MM.1S (cell line): Measurements from ENCODE around the gene MTX1.

Experiments
- DNase-seq: peaks from one replicate; pipeline ENCODE4 v3.0.0-alpha.2; 2015
- H2AFZ ChIP-seq: fragments of 300-600 bp; sonication (generic); 2 replicates; pipeline ENCODE4 v1.6.0; 2016; ENCODE audit warnings: antibody characterized with exemption, low read length
- H3F3A ChIP-seq: fragments of 300-600 bp; sonication (generic); 2 replicates; pipeline ENCODE4 v1.6.1; 2016; ENCODE audit warnings: mild to moderate bottlenecking, antibody characterized with exemption, low read length, moderate library complexity, mixed read lengths; ENCODE audit not compliant: insufficient read depth
- H3K27ac ChIP-seq: fragments of 300-600 bp; sonication (generic); 2 replicates; pipeline ENCODE4 v1.5.1; 2016; ENCODE audit warnings: mild to moderate bottlenecking, low read length
- H3K27me3 ChIP-seq: fragments of 300-600 bp; sonication (generic); replicated peaks from 2 replicates; pipeline ENCODE4 v1.6.0; 2016; ENCODE audit warnings: low read length; ENCODE audit not compliant: insufficient read depth
- H3K36me3 ChIP-seq: fragments of 300-600 bp; sonication (generic); replicated peaks from 2 replicates; pipeline ENCODE4 v1.6.1; 2016; ENCODE audit warnings: mild to moderate bottlenecking, low read length, mixed read lengths; ENCODE audit not compliant: insufficient read depth
- H3K4me1 ChIP-seq: fragments of 300-600 bp; sonication (generic); 2 replicates; pipeline ENCODE4 v1.6.1; 2016; ENCODE audit warnings: low read length, mixed read lengths
- H3K4me2 ChIP-seq: fragments of 300-600 bp; sonication (generic); 2 replicates; pipeline ENCODE4 v1.6.0; 2016; ENCODE audit warnings: low read depth, low read length
- H3K4me3 ChIP-seq: fragments of 300-600 bp; sonication (generic); 2 replicates; pipeline ENCODE4 v1.5.1; 2016; ENCODE audit warnings: low read length, mixed read lengths
- H3K79me2 ChIP-seq: fragments of 300-600 bp; sonication (generic); 2 replicates; pipeline ENCODE4 v1.6.1; 2016; ENCODE audit warnings: mixed run types, low read length, mixed read lengths
- H3K9ac ChIP-seq: fragments of 300-600 bp; sonication (generic); 2 replicates; pipeline ENCODE4 v1.6.1; 2016; ENCODE audit warnings: low read length, mixed read lengths
- H3K9me2 ChIP-seq: fragments of 300-600 bp; sonication (generic); replicated peaks from 2 replicates; pipeline ENCODE4 v1.6.1; 2016; ENCODE audit warnings: mild to moderate bottlenecking, low read length, mixed read lengths; ENCODE audit not compliant: insufficient read depth
- H3K9me3 ChIP-seq: fragments of 300-600 bp; sonication (generic); replicated peaks from 2 replicates; pipeline ENCODE4 v1.6.1; 2016; ENCODE audit warnings: mild to moderate bottlenecking, low read length, mixed read lengths; ENCODE audit not compliant: insufficient read depth
- H4K20me1 ChIP-seq: fragments of 300-600 bp; sonication (generic); 2 replicates; pipeline ENCODE4 v1.6.1; 2016; ENCODE audit warnings: mild to moderate bottlenecking, low read length, moderate library complexity, mixed read lengths; ENCODE audit not compliant: insufficient read depth
- EZH2 ChIP-seq: fragments of 300-600 bp; sonication (generic); optimal IDR thresholded peaks from 2 replicates; pipeline ENCODE3; 2017; ENCODE audit warnings: low read depth, mild to moderate bottlenecking, antibody characterized with exemption, low read length, mixed read lengths
- EZH2phosphoT487 ChIP-seq: fragments of 300-600 bp; sonication (generic); IDR thresholded peaks from 2 replicates; pipeline ENCODE4 v1.6.1; 2018; ENCODE audit warnings: antibody characterized with exemption, low read length
- TF ChIP-seq, protein P1 (sequence below): fragments of 300-600 bp; sonication (generic); IDR thresholded peaks from 2 replicates; pipeline ENCODE4 v1.5.1; 2016; ENCODE audit warnings: antibody characterized with exemption, low read length, mixed read lengths

MTX1 gene

DNA sequence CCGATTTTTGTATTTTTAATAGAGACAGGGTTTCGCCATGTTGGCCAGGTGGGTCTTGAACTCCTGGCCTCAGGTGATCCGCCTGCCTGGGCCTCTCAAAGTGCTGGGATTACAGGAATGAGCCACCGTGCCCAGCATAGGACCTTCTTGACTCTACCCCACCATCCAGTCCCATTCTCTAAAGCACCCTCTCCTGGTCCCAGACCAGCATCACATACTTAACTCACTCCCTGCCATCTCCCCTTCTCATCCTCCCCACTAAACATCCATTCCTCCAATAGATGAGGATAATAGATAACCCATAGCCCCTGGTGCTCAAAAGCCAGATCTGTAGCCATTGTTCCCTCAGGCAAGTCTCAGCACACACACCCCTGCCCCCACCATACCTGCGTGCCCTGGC is 44.7 kb downstream of the MTX1 start:
- Histone ChIP-seq H3K27ac (no peak overlapping the region), H3K9me2 (no peaks in the 10 kb centered on the region), H3F3A (peaks cover 13% of the 10 kb centered on the region), H3K36me3 (no peaks in the 10 kb centered on the region), H3K4me3 (no peak overlapping the region), H3K4me1 (peaks cover 11% of the 10 kb centered on the region), H4K20me1 (no peaks in the 10 kb centered on the region), H3K9ac (no peak overlapping the region), H2AFZ (no peak overlapping the region), H3K9me3 (no peaks in the 10 kb centered on the region), H3K4me2 (no peak overlapping the region), H3K79me2 (0 out of 2 replicates have a peak, but pooled peaks cover 8% of the 10 kb centered on the region), H3K27me3 (no peaks in the 10 kb centered on the region)
- no peak for TF ChIP-seq EZH2phosphoT487
- TF ChIP-seq, protein P1, sequence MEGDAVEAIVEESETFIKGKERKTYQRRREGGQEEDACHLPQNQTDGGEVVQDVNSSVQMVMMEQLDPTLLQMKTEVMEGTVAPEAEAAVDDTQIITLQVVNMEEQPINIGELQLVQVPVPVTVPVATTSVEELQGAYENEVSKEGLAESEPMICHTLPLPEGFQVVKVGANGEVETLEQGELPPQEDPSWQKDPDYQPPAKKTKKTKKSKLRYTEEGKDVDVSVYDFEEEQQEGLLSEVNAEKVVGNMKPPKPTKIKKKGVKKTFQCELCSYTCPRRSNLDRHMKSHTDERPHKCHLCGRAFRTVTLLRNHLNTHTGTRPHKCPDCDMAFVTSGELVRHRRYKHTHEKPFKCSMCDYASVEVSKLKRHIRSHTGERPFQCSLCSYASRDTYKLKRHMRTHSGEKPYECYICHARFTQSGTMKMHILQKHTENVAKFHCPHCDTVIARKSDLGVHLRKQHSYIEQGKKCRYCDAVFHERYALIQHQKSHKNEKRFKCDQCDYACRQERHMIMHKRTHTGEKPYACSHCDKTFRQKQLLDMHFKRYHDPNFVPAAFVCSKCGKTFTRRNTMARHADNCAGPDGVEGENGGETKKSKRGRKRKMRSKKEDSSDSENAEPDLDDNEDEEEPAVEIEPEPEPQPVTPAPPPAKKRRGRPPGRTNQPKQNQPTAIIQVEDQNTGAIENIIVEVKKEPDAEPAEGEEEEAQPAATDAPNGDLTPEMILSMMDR = no peak
- DNase-seq = no peak

DNA sequence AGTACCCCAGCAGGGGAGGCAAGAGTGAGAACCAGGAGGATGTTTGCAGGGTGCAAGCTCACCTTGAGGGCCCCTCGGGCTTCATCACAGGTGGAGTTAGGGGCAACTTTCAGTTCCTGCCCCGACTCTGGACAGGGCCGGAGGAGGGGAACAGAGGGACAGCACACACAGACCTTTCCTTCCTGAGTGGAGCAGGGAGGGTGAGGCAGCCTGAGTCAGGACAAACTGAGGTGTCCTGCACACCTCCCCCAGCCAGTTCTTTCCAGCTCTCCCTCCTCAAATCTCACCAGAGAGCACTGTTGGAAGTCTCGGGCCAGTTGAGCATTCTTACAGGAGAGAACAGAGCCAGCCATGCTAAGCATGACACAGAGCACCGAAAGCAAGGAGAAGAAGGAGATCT is 45.3 kb downstream of the MTX1 start:
- Histone ChIP-seq H4K20me1 (no peaks in the 10 kb centered on the region), H3K79me2 (0 out of 2 replicates have a peak, but pooled peaks cover 8% of the 10 kb centered on the region), H3K9me2 (no peaks in the 10 kb centered on the region), H3K4me2 (peak overlapping the region; percentile 95; the same call in 1 of the 2 replicates), H3K27ac (no peak overlapping the region), H3K4me3 (no peak overlapping the region), H3F3A (peaks cover 15% of the 10 kb centered on the region), H3K36me3 (no peaks in the 10 kb centered on the region), H3K9me3 (no peaks in the 10 kb centered on the region), H3K27me3 (no peaks in the 10 kb centered on the region), H3K4me1 (peaks cover 11% of the 10 kb centered on the region), H3K9ac (no peak overlapping the region), H2AFZ (no peak overlapping the region)
- DNase-seq = no peak
- TF ChIP-seq EZH2 (no peak), EZH2phosphoT487 (no peak)
- TF ChIP-seq, protein P1 = no peak

DNA sequence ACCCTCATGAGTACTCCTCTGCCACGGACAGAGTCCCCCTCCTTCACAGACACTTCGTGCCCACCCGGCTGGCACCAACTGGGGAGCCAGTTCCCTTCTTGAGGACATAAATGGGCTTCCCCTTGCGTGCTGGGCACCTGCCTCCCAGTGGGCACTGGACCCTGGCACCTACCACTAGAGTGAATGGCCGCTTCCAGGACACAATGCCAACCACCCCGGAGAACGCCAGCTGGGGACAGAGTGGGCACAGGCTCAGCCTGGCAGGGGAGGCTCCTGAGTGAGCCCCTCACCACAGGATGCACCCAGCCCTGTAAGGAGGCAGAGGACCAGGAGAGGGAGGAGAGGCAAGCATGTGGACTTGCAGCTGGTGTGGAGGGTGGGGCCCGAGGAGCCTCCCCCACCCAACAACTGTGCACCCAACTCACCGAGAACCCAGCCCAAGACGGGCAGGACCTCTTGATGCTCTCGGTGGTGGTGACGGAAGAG is 45.8 kb downstream of the MTX1 start:
- Histone ChIP-seq H3K9me2 (no peaks in the 10 kb centered on the region), H3K9me3 (no peaks in the 10 kb centered on the region), H3K9ac (peak overlapping the region; percentile 45; the same call in 1 of the 2 replicates), H3K4me2 (peak overlapping the region; percentile 95), H3F3A (peaks cover 16% of the 10 kb centered on the region), H3K4me1 (peaks cover 11% of the 10 kb centered on the region), H2AFZ (peak overlapping the region; percentile 84), H3K79me2 (0 out of 2 replicates have a peak, but pooled peaks cover 8% of the 10 kb centered on the region), H3K27ac (no peak overlapping the region), H3K27me3 (no peaks in the 10 kb centered on the region), H3K36me3 (no peaks in the 10 kb centered on the region), H3K4me3 (peak overlapping the region; percentile 66), H4K20me1 (no peaks in the 10 kb centered on the region)
- TF ChIP-seq, protein P1 = no peak
- no peak for TF ChIP-seq EZH2
- no peak for TF ChIP-seq EZH2phosphoT487
- no peak for DNase-seq
